ENCODE results near the gene AGAP1.
"Not testable (repeated sequence)": the region's sequence is repeated elsewhere in the genome, so short reads cannot be mapped to it uniquely, and the experiment has no call there.

AGAP1 gene

DNA sequence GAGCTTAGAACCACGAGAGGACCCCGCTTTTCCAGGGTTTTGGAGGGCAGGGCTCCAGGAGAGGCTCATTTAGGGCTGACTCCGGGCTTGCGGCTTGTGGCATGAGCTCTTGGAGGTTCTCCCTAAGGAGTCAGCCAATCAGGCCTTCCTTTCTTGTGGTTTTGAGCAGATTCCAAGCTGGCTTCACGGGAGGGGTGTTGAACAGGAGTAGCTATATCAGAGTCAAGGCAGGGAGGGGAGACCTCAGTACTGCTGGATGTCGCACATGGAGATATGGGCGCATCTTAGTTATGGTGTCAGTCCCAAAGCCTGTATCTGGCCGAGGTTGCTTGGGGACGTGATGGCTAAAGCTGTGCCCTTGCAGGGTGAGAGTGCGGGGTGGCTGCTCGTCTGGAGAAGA, 98.6 kb downstream of the AGAP1 start:
- no peak for DNase-seq (ENCODE audit: low read depth)

DNA sequence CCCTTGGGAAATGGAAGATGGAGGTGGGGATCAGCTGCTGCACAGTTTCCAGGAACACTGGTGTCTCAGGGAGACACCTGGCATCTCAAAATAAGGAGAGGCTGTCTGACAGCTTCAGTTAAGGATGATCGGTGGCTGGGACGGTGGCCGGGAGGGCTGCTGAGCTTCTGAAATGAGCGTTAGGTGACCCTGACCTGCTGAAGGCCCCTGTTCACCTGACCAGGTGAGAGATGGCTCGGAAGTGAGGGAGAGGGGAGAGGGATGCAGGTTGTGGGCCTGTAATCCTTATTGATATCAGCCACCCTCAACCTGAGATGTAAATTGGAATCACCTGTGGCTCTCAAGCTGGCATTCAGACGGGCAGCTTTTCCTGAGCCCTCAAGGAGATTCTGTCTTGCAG, 99.0 kb downstream of the AGAP1 start:
- no peak for DNase-seq (ENCODE audit: low read depth)

DNA sequence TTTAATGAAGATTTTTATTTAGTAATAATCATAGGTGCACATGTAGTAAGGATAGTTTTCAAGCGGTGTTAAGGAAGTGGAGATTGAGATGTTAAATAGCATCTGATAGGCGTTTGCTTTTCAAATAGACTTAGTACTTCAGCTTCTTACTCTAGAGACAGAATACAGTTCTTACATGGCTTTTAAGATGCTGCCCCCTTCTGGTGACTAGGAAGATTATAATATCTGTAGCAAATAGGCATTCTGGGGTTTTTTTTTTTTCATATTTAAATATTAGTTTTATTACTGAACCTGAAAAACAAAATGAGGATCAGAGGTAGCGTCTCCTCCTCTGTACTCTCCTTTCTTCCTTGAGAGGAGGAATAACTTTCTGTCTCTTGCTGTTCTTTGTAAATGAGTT, 100.2 kb downstream of the AGAP1 start:
- no peak for DNase-seq (ENCODE audit: low read depth)

DNA sequence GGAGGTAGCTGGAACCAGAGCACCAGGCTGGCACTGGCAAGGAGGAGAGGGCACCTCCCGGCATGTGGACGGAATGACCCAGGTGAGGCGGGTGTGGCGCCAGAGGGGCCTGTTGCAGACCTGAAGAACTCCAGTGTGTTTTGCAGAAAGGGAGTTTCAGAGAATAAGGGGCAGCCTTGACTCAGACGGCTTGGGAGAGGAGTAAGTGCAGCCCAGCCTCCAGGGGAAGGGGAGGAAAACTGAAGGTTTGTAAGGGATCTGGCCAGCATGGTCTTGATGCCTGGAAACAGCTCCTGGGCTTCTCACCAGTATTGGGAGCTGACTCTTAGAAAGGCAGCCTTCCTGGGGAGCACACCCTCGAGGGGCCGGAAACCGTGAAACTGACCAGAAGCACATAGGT, 101.1 kb downstream of the AGAP1 start:
- no peak for DNase-seq (ENCODE audit: low read depth)

DNA sequence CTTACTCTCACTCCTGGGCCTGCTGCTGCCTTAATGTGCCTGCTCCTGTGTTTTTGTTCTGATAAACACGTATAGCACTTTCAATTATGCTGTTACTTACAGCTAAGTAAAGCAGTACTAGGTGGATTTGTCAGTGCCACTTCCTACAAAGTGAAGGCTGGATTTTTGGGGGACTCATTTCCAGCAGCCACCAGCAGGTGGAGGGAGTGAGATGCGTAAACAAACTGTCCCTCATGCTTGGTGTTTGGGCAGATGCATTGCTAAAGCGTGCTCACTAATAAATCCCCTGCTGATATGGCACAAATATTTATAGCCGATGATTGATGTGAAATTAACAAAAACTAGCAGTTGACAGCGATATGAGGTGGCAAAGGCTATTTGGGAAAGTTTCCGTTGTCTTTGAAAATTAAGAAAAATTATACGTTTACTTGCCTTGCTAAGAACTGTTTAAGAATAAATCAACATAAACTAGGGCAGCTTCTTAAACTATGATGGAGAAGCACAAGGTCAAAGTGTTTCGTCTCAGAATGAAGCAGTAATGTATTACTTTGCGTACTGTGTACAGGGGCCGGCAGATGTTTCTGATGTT, 101.7 kb downstream of the AGAP1 start:
- peak; percentile 25 for DNase-seq (ENCODE audit: low read depth)

DNA sequence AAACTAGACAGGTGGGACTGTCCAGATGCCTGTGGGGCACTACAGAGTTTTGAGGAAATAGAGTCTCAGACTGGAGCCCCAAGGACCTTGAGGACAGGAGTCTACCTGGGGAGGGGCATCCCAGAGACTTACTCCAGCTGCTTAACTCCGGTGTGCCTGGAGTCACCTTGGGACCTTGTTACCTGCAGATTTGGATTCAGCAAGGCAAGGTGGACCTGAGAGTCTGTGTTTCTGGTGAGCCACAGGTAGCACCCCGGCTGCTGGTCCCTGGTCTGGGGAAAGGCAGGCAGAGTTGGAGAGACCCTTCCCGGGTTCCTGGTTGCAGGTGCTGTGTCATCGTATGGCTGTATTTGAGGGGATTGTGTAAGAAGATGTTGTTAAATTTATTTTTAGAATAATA, 102.4 kb downstream of the AGAP1 start:
- DNase-seq (ENCODE audit: low read depth) = no peak

DNA sequence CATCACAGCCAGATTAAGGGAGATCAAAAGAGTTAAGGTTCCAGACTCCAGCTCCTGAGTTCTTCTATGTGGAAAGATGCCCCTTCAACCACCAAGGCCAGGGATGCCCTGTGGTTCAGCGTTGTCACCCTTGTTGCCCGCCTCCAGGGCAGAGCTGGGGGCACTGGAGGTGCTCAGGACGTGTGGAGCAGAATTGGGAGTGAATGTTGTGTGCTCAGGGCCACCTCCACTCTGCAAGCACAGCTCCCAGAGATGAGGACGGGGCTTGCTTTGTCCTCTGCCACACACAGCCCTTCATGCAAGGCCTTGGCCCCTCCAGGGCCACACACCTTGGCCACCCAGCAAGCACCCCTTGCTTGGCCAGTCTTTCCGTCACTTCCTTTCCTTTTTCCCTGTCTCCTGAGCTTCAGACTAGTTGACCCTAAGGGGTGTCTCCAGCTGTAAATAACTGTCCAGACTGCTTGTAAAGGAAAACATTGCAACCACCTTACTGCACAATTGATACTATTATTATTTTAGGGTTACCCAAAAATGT, 103.3 kb downstream of the AGAP1 start:
- no peak for DNase-seq (ENCODE audit: low read depth)

DNA sequence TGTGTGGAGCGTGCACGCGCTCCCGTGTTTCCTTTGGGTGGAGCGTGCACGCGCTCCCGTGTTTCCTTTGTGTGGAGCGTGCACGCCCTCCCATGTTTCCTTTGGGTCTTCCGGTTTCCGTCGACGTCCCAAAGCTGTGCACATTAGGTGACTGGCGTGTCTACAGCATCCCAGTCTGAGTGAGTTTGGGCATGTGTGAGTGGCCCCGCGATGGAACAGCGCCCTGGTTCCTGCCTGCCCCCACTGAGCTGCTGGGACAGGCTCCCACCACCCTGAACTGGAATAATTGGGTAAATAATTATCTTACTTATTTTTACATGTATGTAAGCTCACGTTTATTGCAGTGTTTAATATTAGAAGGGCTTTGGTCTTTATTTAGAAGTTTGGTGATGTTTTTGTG, 104.2 kb downstream of the AGAP1 start:
- DNase-seq (ENCODE audit: low read depth) = no peak

DNA sequence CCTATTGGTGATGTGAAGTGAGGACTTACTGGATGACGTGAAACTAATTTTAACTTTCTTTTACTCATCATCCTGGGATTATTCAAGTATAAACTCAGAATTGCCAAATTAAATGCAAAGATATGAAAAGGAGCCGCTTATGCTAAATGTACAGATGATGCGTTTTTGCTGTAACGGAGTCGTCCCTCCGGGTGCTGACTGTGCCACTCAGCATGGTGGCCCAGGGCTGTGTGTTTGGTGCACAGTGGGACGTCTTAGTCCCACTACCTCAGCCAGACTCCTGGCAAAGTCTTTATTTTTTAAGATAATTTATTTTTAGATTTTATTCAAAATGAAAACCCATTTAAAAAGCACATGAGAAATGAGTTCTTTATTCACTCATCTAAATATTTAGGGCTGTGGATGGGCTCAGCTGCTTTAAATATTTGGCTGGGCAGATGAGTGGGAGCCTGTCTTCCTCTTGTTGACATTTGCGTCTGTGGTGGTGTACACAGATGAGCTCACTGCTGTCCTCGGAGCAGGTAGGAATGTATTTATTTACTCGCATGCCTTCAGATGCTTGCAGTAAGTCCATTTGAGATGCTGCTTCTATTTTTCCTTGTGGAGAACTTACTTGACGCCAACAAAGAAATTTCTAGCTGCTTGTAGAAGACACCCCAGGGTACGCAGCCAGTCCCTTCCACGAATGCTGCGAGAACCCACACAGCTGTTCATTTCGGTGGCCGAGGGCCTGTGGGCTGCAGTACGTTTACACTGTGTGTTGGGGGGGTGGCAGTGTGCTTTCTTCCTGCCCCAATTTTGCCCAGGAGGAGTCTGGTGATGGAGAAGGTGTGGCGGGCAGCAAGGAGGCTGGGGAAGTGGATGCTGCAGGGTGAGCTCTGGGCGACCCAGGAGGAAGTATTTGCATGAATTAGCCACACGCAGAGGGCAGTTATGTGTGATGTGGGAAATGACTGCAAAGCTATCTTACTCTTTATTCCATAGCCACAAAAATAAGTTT, 105.0 kb downstream of the AGAP1 start:
- no peak for DNase-seq (ENCODE audit: low read depth)

DNA sequence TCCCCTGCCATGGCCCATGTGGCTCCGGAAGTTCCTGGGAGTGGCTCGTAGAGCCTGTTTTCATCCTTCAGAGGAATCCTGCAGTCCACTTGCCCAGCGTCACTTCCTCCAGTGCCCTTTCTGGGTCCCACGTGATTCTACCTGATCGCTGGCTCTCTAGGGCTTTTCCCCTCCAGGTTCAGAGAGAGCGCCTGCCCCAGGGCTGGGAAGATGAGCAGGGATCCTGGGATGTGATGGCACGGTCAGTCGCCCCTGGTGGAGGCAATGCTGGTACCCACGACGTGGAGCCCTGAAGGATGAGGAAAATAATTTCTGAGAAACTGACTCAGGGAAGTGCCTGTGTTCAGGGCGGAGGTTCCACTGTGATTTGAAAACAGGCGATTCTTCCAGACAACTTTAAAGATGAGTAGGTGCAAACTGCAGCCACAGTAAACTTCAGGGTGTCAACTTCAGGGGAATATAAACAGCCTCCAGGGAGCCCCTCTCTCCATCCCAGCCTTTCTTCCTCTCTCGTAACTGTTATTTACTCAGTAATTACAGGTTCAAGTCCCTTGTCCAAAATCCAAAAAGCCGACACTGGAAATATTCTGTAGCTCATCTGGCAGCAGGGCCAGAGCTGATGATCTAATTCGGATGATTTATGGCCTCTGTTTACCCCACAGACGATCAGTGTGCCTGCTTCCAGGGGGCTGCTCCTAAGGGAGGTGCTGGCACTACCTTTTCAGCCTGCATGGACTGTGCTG, 105.9 kb downstream of the AGAP1 start:
- no peak for DNase-seq (ENCODE audit: low read depth)

DNA sequence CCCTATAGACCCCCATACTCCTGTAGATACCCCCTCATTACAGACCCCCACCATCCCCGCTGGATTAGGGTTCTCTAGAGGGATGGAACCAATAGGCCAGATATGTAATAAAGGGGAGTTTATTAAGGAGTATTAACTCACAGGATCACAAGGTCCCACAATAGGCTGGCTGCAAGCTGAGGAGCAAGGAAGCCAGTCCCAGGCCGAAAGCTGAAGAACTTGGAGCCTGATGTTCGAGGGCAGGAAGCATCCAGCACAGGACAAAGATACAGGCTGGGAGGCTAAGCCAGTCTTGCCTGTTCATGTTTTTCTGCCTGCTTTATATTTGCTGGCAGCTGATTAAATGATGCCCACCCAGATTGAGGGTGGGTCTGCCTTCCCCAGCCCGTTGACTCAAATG, 106.6 kb downstream of the AGAP1 start:
- DNase-seq (ENCODE audit: low read depth) = no peak

DNA sequence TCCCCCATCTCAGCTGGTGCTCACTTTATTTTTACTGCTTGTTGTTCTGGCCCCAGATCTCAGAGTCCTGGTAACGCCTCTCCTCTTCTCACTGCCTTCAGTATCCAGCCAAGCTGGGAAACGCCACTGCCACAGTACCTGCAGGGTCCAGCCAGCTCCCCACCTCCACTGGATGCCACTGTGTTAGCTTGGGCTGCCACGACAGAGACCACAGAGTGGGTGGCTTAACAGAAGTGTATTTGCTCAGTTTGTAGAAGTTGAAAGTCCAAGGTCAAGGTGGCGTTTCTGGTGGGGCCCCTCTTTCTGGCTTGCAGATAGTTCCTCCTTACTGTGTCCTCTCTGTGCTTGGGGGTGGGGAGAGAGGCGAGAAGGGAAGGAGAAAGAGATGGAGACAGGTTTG, 107.1 kb downstream of the AGAP1 start:
- no peak for DNase-seq (ENCODE audit: low read depth)

DNA sequence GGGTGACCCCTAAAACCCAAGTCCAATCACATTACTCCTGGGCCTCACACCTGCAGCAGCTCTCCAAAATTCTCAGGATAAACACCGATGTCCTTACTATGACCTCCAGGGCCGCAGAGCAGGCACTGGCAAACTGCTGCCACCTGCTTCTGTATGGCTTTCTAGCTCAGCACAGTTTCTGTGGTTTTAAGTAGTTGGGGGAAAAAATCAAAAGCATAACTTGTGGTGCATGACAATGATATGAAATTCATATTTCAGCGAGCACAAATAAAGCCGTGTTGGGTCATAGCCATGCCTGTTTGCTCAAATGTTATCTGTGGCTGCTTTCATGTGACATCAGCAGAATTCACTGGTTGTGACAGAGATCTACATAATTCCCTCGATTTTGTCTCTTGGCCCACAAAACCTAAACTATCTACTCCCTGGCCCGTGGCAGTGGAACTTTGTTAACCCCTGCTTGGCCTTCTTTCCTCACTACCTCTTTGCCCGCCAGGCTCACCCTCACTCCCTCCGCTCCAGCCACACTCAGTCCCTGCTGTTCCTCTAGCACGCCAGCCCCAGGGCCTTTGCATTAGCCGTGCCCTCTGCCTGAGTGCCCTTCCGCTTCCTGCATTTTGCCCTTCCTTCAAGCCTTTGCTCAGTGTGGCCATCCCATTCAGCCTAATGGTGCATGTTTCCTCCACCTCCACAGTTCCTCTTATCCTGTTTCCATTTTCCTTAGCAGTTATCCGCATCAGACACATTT, 108.3 kb downstream of the AGAP1 start:
- DNase-seq (ENCODE audit: low read depth) = no peak

DNA sequence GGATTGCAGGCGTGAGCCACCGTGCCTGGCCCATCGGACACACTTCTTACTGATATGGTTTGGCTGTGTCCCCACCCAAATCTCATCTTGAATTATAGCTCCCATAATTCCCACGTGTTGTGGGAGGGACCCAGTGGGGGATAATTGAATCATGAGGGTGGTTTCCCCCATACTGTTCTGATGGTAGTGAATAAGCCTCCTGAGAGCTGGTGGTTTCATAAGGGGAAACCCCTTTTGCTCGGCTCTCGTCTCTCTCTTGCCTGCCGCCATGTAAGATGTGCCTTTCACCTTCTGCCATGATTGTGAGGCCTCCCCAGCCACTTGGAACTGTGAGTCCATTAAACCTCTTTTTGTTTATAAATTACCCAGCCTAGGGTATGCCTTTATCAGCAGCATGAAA, 109.1 kb downstream of the AGAP1 start:
- DNase-seq (ENCODE audit: low read depth) = not testable (repeated sequence)

DNA sequence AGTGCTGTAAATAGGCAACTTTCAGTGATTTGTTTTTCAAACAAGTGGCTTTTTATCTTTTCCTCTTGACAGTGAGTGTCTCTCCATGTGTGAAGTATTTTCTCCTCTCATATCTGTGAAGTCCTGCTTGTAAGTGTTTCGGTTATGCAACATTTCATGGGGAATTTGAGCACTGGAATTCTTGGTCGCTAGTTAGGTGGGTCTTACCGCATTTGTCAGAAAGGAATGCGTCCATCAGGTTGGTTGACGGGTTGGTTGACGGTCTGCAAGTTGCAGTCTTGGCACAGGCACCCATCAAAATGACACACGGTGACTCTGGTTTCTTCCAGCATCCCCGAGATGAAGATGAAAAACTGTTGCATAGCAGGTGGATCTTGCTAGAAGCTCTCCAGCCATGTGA, 109.8 kb downstream of the AGAP1 start:
- DNase-seq (ENCODE audit: low read depth) = no peak

DNA sequence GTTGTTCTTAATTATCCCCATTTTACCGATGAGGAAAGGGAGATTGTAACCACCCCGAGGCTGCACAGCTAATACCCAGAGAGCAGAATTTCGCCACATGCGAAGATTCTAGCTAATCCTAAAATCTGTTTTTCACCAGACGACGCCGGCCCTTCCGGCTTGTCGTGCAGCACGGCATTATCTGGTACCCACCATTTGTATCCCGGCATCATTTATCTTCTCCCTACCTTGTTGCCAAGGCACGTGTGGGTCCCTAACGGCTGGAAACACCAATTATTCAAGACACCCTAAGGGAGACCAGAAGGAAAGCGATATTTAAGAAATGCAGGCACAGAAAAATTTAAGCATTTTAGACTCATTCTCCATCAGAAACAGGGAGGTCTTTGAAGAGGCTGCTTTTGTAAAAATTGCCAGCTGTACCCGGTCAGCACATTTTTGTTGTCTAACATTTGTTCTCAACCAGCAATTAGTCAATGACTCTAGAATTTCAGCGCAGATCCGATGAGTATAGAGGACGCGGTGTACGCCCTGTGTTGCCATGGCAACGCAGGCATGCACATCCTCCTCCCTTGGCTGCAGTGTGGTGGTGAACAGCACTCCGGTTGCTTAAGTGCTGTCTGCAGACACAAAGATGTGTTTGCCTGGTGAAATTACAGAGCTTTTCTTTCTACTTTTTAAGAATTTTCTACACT, 111.6 kb downstream of the AGAP1 start:
- no peak for DNase-seq (ENCODE audit: low read depth)

DNA sequence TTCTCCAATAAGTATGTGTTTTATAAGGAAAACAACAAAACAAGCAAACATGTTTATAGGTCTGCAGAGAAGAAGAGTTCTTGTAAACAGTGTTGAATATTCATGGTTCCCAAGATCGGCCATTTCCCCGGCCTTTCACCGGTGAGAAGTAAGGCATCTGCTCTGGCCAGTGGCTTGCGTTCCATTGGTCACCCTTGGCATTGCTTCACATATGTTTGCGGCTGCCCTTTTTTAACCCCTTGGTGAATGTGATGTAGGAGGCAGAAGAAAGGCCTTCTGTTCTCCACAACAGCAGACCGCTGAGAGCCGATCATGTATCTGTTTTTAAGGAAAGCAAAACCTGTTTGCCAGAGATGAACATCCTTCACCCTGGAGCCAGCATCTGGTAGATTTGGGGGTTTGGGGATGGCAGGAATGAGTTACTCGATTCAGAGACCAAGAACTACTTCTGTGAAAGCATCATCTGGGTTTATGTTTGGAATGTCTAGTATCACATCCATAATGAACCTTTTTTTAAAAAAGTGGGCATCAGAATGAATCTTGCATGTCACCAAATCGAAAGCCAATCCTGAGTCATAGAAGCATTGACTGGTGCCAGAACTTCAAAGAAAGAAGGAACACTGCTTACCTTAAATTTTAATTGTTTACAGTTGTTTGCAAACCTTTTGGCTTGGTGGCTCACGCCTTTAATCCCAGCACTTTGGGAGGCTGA, 112.3 kb downstream of the AGAP1 start:
- DNase-seq (ENCODE audit: low read depth) = no peak

DNA sequence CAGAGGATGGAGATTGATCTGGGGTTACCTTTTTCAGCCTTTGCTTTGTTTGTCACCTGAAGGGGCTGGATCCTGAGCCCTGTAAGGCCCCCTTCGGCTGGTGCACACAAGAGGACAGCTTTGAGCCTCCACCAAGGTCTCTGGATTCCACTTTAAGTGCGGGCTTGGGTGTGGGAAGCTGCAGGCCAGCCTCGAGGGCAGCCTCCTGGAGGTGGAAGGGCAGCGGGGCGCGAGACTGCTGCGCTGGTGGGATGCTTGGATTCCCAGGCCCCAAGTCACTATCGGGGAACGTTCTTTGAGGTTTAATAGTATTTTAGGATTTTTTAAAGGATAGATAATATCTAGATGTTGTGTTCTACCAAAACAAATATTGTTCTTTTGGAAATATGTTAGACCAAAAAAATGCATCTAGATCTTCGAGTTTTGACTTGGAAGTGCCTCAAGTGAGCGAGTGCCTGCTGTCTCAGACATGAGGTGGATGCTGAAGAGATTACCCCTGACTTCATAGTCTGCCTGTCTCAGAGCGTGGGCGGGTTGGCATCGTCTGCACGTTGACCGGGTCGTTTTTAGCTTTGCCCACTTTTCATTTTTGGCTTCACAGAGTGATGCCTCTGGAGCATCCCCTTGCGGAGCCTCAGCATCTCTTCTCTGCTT, 113.8 kb downstream of the AGAP1 start:
- no peak for DNase-seq (ENCODE audit: low read depth)

DNA sequence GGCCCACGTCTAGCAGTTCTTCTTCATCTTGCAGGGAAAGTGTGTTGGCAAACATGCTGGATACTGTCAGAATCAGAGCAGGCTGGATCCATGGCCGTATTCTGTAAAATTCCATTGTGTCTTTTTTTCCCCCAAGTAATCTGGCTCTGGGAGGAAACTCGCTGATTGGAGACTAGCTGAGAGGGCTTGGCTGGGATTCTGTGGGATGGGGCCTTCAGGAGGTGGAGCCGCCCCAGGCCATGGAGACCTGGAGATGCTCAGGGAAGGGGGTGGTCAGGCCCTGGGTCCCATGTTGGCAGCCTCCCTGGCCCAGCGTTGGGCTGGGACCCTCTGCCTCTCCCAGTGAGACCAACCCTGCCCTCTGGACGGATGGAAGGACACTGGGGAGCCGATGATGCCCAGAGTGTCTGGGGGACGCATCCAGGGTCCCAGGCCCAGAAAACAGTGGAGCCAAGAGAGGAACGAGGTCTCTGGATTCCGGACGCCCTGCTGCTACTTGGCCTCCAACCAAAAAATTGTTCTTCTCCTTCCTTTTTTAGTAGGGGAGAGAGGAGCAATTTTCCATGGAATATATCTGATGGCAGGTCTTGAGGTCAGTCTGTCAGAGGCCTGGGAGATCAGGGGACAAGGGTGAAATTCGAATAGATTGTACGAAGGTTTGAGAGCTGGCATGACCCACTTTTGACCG, 114.5 kb downstream of the AGAP1 start:
- DNase-seq (ENCODE audit: low read depth) = no peak

DNA sequence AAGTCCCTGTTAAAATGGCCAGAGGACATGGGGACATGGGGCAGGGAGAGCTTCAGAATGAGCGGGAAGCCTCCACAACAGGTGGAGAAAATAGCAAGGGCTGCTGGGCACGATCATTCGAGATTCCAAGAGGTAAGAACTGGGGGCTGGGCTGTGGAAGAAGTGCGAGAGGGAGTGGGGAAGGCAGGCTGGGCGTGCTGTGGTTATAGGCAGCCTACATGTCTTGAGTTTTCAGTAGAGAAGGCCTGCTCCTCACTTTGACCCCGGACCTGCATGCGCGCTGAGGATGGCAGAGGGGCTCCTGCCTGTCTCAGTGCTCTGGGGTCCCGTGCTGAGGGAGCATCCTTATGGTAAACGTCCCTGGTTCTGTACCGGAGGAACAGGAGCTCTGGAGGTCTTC, 115.5 kb downstream of the AGAP1 start:
- no peak for DNase-seq (ENCODE audit: low read depth)
